AML-193 (cell line): ENCODE data around the gene MEGF11.
"Not testable (repeated sequence)": the region's sequence is repeated elsewhere in the genome, so short reads cannot be mapped to it uniquely, and the experiment has no call there.

Experiments used
- DNase-seq, 2 experiments: peaks; one replicate each; lab custom pipeline; 2025; lab: John Stamatoyannopoulos, UW

The MEGF11 gene

DNA sequence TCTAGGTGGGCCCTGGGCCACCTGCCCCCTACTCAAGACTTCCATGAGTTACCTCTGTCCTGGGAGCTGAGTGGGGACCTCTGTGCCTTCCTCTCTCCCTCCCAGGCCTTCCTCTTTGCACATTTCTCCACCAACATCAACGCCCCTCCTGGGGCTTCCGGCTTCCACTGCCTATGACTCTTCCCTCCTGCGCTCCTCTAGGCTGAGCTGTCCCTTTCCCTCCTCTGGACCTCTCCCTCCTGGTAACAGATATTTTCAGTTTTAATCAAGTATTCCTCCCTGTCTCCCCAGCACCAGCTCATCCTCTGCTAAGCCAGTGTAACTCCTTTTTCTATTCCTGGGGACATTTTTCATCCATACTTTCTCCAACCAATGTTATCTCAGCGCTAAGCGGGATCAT is 223.9 kb downstream of the MEGF11 start:
- DNase-seq: no peak

DNA sequence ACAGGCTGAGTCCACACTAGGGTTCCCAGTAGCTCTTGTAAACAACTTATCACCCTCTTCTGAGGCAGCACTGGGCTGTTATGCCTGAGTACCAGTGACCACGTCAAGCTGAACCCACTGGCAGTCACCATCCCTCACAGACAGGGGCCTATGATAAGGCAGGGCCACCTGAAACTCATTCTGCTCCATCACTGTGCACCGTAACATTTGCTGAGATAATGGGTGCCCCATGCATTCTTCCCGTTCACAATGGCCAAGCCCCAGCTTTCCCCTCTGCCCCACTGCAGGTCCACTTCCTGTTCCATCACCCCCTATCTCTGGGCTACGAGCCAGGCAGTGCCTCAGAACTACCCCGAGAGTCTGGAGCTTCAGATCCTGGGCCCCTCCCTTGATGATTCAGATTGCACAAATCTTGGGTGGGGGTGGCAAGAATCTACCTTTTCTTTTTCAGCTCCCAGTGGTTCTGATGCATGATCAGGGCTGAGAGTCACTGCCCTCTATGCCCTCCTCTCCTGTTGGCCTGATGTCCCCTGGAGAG is 226.2 kb downstream of the MEGF11 start:
- DNase-seq: no peak

GRCh38 chr15:66025972-66026371 is 227.6 kb downstream of the MEGF11 start:
- DNase-seq: no peak

GRCh38 chr15:66025015-66025452 is 228.5 kb downstream of the MEGF11 start:
- no peak for DNase-seq

GRCh38 chr15:66024116-66024515 is 229.4 kb downstream of the MEGF11 start:
- no peak for DNase-seq

DNA sequence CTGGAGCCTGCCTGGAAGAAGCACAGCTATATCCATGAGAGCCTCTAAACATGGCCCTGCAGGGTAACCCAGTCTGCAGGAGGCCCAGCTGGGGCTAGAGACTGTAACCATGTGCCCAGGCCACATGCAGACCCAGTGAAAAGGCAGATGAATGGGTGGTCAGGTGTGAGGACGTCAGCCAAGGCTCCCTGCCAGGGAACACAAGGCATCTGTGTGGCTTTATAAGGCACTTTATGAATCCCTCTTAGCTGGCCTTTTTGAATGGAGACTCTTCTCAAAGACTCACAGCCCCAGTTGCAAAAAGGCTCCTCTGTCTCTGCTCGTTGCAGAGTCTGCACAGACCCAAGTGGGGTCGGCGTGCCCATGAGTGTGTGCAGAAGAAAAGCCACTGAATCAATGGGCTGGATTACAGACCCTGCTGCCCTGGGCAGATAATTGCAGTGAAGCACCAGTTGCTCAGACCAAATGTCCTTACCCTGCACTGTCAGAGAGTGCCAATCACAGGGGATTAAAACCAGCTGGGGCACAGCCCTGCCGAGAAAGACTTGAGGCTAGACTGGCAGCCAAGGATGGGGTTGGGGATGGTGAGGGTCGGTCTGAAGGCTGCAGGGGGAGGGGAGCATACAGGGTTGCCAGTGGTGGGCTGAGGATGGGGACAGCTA is 230.1 kb downstream of the MEGF11 start:
- no peak for DNase-seq

- no peak for DNase-seq
These were observed 231.4 kb downstream of the MEGF11 start for GRCh38 chr15:66022163-66022525.

DNA sequence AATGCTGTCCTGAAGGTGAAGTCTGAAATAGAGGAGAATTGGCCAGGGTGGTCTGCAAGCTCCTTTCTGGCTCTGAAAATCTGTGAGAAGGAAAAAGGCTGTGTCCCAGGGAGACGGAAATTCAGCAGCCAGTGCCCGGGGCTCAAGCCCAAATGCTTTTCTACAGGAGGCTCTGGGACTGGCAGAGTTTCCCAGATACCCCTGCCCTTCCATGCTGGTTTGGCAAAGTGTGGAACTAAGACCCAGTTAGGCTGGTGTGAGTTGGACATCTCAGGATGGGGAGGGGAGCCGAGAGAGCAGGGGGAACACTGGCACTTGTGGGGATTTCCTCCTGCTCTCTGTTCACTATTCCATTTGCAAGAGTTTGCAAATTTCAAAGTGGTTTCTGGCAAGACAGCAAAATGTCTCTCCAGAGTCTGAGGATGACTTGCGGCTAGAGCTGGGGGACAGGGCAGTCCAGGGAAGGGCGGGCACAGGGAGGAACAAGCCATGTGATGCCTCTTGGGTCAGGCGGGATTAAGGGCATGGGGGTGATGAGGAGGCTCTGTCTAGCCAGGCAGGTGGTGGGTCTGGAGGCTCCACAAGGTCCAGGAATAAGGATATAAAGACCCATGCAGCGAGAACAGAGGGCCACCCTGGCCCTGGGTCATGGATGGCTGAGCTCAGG is 231.9 kb downstream of the MEGF11 start:
- no peak for DNase-seq

DNA sequence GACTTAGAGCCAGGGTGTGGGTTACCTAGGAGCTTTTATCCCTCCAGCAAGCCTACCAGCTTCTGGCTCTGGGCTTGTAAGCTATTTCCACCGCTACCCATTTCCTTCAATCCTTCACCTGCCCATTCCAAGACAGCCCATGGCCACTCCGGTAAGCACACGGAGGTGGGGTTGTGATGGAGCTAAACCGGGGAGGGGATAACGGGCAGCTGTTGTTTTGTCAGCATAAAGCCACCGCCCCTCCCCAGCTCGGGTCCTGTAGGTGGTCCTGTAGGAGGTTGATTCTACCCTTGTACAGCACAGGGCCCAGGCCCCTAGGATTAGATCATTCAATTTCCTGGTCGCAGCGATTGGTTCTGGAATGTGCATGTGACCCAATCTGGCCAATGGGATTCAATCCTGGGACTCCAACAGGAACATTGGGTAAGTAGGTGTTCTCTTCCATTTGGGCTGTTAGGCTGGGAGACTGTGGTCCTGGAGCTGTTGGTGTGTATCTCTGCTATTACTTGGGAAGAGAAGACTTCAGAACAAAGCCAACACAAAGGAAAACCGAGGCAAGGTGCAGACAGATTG is 233.6 kb downstream of the MEGF11 start:
- DNase-seq: no peak

DNA sequence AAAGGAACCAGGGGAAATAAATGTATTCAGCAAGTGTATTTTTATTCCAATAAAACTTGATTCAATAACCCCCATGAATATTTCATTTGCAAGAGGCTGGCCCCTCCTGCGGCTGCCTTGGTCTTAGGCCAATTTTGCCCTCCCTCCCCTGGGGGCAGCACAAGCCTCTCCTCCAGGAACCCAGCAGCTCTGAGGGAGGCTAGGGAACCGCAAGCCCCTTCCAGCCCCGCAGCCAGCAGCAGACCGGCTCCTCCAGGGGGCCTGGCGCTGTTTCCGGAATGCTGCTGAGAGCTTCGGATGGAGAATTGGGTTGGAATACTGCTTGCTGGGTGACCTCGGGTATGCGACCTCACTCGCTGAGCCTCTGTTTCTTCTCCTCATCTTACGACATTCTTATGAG is 234.2 kb downstream of the MEGF11 start:
- DNase-seq: no peak

- no peak for DNase-seq
These were observed 235.1 kb downstream of the MEGF11 start for GRCh38 chr15:66018488-66018797.

DNA sequence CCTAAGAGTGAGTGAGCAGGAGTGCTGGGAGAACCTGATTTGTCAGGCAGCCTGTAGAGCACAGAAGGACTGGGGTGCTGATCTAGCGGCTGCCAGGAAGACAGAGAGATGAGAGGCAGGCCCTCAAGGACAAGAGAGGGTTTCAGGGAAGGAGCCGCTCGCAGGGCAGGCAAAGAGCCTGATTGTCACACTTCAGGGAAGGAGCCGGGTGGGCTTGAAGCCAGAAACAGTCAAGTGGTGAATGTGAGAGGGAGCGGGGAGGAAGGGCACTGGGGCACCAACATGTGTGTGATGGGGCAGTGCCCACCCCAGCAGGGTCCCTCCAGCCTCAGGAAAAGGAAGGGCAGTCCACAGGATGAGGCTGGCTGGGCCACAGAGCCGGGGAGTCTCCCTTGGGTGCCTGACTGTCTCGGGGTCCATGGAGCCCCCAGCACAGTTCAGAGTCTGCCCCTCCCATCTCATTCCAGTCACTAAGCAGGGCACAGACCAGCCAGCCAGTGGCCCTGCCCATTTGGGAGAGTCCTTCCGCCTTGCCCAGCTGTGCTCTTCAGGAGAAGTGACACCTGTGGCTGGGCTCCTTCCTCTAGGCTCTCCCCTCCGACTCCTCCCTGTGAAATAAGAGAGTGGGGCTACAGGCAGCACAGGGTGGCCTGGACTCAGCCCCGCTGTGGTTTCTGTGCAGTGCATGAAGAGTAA is 235.6 kb downstream of the MEGF11 start:
- DNase-seq: no peak

GRCh38 chr15:66017000-66017399 is 236.6 kb downstream of the MEGF11 start:
- no peak for DNase-seq

DNA sequence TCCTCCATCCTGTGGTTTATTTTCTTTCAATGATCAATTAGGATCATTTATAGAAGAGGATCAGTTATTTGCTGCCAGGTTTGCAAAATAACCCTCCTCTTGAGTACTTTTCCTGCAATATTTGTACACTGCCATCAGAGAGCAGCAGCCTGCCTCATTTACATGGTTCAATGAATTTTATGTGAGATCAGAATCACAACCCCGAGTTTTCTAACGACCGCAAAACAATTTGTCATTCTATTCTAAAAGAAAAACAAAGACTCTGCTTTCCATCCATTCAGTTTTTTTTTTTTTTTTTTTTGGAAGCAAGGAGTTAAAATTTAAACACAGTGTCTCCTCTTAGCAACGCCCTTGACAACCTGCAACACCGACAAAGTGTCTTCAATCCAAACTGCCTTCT is 237.4 kb downstream of the MEGF11 start:
- no peak for DNase-seq

GRCh38 chr15:66014635-66015182 is 238.8 kb downstream of the MEGF11 start:
- no peak for DNase-seq

DNA sequence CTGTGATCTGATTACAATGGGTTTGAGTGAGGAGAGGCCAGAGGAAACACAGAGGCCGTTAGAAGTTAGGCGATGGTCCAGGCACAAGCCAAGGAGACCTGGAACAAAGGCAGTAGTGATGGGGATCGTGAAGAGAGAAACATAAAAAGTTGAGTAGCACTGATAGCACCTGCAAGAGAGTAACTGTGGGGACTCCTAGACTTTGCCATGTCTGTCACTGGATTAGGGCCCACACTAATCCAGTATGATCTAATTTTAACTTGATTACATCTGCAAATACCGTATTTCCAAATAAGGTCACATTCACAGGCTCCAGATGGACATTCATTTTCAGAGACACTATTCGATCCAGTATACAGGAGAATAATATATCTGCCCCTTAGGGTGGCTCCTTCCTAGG is 239.5 kb downstream of the MEGF11 start:
- no peak for DNase-seq

DNA sequence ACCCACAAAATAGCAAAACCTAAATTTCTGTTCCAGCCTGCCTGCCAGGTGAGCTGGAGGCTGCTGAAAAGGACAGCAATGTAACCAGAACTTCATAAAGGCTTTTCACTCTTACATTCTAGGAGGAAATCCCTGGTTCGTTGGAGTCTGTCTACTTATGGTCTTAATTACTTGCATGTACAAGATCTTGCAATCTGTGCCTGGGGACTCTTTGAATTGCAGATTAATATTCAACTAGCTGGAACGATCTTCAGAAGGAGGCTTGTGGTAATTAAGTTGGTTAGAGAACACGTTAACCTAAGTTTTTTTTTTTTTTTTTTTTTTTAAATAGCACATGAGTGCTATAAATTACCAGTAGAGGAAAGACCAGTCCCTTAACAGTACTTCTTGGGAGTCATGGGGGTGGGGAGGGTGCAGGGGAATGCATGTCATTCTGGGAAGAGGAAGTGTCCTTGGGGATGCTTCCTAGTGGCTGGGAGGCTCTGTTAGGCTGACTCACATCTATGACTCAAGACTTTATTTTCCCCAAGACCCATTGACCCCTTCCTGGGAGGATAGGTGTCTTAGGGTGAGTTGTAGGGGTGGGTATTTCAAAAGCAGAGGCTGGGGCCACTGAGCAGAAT is 244.5 kb downstream of the MEGF11 start:
- no peak for DNase-seq

DNA sequence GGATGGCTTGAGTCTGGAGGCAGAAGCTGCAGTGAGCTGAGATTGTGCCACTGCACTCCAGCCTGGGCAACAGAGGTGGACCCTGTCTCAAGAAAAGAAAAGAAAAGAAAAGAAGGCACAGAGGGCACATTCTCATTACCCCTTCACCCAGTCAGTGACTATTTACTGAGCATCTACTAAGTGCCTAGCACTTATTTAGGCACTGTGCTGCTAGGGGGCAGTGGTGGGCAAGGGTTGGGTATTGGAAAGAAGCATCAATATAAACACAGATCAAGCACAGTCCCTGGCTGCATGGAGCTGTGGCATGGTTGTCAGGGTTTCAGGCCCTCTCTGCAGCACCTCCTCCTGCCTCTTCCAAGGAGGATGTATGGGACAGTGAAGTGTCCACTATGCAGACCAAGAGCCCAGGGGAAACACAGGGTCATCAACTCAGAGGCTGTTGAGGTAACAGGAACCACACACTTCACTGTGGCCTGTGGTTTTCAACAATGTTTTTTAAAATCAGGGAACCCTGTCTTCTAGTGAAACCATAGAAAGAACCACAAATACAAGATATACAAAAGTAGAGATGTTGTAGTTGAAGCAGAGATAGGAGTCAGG is 245.8 kb downstream of the MEGF11 start:
- peak in 1 of 2 experiments; percentile 6 for DNase-seq

DNA sequence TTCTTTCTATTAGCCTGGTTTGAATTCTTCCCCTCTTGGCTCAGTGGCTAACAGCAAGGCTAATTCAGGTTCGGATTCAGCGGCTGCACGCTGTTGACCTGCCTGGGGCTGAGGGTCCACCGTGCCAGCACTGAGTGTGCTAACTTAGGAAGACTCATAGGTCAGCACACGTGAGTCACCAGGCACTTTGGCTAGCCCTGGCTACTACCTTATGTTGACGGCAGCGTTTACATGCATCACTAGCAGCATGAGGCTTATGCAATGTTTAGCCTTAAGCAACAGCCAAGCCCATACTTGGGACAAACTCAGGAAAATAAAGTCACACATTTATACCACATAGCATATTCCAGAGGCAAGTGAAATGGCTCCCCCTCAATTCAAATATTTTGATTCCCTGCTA is 246.6 kb downstream of the MEGF11 start:
- no peak for DNase-seq

GRCh38 chr15:66004618-66005262 is 248.8 kb downstream of the MEGF11 start:
- DNase-seq: peak; percentile 7 to 10

DNA sequence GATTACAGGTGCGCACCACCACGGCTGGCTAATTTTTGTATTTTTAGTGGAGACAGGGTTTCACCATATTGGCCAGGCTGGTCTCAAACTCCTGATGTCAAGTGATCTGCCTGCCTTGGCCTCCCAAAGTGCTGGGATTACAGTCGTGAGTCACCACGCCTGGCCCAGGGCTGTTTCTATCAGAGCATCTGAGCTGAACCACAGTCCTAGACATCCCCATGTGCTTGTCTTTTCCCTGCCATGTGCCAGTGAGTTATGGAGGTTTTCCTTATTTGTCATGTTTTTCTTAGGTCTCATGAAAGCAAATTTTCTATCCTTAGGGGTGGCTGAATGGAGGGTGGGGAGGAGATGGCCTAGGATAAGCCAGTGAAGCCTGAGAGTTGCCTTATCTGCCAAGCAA is 250.4 kb downstream of the MEGF11 start:
- DNase-seq: not testable (repeated sequence)
